DMS153 (cell line): ENCODE measurements around the gene PIK3R1.
A peak's percentile ranks its signal among the peaks of the same experiment; 100 is the strongest.

ENCODE experiments used
- DNase-seq: peaks from one replicate; lab custom pipeline; 2025; lab: John Stamatoyannopoulos, UW

Gene PIK3R1

DNA sequence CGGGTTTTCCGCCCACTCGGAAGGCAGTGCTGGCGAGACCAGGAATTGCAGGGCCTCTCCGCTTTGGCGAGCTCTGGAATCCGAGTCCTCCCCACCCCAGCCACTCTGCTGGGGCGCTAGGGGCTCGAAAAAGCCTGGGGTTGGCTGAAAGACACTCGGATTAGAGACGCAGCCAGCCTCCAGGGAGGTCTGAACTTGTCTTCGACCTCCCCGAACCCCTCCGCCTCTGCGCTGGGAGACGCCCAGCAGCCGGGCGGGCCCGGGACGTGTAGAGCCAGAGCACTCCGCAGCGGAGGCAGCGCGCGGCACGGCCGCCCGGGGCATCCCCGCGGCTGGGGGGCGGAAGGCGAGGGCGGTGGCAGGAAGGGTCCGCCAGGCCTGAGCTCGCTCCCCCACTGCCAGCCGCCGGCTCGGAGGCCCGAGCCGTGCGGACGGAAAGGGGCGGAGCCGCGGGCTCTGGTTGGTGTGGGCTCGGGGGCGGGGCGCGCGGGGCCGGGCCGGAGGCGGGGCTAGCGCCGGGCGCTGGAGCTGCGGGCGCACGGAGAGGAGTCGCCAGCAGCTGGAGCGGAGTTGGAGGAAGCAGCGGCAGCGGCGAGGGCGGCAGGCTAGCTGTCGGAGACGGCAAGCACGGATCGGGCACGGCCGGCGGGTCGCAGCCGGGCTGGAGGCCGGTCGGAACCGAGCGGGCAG lies at the start of gene PIK3R1:
PIK3R1 (plus strand) TSS at position 549 of the 690 bp plus-strand sequence. CDS start 10,920 bp downstream, outside the sequence.
- peak; percentile 77 for DNase-seq

- no peak for DNase-seq
These were observed 48.3 kb upstream of the PIK3R1 start for GRCh38 chr5:68167195-68167651.

DNA sequence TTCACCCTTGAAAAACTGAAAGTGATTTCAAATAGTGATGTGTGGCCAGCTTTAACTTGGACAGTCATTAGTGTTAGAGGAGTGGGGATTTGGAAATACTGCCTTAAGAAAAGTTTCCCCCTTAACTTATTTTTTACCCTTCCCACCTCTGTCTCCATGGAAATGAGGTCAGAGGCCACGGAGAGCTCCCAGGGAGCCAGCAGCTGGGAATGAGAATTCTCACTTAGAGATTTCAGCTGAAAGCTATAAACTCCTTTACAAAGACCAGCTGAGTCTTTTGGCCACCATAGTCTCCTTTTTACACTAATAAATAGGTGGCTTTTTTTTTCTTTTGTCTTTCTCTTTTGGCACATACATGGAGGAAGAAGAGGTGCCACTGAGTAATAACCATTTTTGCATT lies 45.7 kb upstream of the PIK3R1 start:
- DNase-seq, result no peak

DNA sequence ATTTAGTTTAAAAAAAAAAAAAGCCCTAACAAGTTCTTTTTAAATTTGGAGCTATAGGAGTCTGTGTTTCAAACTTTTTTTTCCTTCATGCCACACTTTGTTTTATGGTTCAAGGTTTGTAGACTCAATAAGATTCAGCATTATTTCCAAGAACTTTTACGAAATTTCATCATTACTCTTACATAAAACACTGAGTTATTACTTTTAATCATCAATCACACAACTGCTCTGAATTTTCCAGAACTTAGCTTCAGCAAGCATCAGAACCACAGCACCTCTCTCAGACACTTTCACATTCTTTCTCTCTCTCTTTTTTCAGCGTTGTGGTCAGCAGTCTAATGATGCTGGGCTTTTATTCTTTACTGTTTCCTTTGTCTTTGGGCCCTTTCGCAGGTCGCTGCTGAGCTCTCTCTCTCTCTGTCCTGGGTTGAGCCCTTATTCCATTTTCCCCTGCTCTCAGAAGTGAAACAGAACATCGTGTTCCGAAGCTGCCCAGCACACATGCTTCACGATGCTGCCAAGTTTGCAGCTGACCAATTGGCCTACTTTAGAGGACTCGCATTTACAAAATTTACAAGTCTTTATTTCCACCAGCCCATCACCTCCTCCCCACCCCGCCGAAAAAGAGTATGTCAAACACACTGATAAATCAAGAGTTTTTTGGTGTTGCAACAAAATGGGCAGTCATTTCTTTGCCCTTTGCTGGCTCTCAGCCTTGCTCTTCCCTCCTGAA lies 44.6 kb upstream of the PIK3R1 start:
- DNase-seq, result no peak

DNA sequence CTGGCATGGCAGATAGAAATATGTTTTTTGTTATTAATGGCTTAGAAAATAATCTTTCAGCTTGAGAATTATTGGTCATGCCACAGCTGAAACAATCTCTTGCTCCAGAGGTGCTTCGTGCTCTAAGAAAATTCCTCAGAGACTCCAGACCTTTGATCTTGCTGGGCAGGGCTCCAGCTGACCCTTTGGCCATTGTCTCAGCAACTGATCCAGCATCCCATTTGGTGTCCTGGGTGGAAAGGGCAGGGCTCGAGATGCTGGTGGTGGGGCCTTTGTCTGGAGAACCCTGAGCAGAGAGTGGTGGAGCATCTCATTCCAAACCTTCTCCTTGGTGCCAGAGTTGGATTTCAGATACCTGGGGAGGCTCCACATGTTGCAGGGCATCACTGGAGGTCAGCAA lies 43.2 kb upstream of the PIK3R1 start:
- DNase-seq, result no peak

DNA sequence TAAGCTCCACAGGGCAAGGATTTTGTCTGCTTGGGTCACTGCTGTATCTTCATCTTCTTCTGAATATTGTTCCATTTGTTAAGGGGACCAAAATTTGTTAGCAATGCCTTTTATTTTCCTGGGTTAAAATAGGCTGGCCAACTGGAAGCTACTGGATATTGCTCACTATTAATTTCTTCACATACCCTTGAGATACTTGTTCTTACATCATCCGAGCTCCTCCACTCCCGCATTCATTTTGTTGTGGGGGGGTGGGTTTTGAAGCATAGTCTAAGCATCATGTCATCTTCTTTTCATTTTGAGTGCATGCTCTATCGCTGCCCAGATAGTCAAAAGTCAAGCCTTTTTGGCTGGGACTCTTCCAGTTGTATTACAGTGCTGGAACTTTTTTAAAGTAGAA lies 42.5 kb upstream of the PIK3R1 start:
- no peak for DNase-seq

GRCh38 chr5:68176253-68176652 lies 39.3 kb upstream of the PIK3R1 start:
- DNase-seq, result no peak

DNA sequence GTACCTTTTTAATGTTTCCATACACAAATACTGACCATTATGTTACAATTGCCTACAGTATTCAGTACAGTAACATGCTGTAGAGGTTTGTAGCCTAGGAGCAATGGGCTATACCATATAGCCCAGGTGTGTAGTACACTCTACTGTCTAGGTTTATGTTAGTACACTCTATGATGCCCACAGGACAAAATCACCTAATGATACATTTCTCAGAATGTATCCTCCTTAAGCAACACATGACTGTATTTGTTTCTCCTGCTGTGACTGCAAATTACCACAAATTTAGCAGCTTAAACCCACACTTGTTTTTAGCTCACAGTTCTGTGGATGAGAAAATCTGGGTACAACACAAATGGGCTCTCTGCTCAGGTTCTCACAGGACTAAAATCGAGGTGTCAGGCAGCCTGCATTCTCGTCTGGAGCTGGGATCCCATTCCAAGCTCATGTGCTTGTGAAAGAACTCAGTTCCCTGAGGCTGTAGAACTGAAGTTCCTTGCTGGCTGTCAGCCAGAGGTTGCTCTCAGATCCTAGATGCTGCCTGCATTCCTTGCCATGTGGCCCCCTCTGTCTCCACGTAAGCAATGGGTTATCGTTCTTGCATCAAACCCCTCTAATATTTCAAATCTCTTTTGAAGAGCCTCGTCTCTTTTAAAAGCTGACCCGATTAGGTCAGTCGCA lies 38.6 kb upstream of the PIK3R1 start:
- no peak for DNase-seq

DNA sequence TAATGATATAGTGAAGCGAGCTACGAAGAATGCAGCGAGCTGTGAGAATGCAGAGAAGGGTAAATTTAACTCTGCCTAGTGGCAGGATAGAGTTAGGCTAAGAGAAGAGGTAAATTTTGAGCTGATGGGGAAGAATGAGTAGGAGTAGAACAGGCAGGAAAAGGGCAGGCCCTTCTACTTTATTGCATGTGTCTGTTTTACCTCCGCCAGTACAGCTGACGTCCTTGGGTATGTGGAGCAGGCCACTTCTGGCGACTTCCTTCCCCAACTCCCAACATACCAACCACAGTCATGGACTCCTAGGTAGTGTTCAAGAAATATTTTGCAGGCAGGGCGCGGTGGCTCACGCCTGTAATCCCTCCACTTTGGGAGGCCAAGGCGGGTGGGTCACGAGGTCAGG lies 37.9 kb upstream of the PIK3R1 start:
- DNase-seq, result no peak

DNA sequence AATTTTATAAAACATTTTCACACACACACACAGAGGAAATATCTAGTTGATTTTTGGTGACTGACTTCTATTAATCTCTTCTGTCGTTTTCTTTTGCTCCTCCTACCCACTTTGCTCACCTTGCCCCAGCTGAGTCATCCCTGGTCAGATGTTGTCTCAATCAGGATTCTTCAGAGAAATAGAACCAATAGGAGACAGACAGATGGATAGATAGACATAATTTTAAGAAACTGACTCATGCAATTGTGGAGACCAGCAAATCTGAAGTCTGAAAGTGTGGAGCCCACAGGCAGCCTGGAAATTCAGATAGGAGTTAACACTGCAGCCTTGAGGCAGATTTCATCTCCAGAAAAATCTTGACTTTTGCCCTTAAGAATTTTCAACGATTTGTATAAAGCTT lies 37.0 kb upstream of the PIK3R1 start:
- DNase-seq, result no peak

- no peak for DNase-seq
These were observed 35.2 kb upstream of the PIK3R1 start for GRCh38 chr5:68180121-68181038.

DNA sequence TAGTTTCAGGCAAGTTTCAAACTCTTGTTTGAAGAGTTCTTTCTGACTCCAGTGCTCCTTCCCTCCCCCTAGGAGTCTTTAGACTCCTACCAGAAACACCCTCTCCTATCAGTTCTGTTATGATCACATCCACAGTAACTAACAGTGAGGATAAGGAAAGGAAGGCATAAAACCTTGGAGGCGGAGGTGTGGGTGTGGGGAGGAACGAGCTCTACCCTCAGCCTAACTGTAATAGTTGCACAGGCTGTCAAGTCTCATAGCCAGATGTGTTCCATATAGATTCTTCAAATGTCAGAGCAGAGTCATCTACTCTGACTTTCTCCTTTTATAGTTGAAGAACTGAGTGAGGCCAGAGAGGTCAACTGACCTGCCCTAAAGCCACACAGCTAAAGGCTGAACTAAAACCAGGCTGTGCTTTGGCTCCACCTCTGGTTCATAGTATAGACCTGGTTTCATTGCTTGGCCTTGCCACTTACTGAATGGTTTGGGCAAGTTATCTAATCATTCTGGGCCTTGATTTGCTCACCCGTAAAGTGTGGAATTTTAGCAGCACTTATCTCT lies 34.4 kb upstream of the PIK3R1 start:
- DNase-seq, result no peak

DNA sequence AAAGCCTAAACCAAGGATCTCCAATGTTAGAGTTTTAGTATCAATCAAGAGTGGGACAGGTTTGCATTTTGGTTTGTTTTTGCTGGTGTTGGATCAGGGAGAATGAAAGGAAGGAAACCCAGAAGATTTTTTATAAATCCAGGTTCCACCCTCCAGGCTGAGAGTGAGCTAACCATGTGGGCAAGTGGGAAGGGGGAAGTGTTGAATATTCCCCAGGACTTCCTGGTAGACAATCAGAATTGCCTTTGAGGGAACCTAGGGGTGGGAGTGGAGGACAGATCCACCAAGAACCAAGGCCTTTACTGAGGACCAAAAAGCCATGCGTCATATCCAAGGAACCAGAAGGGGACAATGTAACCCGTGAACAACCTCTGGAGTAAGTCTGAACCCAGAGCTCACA lies 33.5 kb upstream of the PIK3R1 start:
- peak; percentile 1 for DNase-seq

DNA sequence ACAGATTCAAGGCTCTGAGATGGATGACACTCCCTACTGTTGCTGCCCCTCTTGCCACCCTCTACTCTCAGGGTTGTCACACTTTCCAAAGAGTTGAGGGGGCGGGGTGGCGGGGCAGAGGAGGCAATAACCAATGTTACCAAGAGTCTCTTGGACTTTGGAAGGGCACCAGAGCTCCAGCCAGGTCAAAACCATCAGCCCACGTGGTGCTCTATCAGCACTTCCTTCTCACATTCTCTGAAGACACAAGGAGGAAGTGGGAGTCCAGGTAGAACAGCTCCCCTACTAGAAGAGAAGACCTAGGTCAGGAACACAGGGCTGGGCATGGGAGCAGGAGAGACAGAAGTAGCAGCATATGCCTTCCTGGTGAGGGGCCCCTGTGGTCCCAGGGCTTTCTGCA lies 33.0 kb upstream of the PIK3R1 start:
- DNase-seq, result no peak

- peak; percentile 21 for DNase-seq
These were observed 28.1 kb upstream of the PIK3R1 start for GRCh38 chr5:68187268-68188055.

GRCh38 chr5:68189171-68189570 lies 26.4 kb upstream of the PIK3R1 start:
- peak; percentile 23 for DNase-seq

DNA sequence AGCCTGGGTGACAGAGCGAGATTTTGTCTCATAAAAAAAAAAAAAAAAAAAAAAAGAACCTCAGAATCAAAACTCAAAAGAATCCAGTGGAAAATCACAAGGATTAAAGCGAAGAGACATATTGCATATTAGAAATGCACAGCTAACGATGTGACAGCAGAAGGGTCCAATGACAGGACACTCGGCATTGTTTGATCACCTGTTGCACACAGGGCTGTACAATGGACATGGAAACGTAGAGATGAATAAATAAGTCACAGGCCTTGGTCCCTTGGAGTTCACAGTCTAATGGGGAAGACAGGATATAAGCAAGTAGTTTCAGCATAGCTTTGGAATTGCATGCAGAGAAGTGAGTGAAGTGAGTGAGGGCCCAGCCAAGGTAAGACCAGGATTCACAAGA lies 25.9 kb upstream of the PIK3R1 start:
- DNase-seq, result peak; percentile 61

DNA sequence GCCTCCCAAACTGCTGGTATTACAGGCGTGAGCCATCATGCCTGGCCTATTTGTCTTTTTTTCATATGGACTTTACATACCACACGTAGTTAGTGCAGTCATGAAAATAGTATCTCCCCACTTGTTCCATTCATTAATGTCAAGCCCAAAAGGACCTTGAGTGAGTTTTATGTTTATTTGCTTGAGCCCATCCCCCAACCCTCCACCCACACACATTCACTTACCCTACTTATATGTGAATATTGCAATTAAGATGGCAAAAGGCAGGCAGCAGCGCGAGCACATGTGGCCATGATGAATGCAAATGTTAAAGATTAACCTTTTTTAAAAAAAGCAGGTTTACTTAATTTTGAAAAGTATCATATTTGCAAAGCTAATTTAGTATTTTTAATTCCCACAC lies 24.9 kb upstream of the PIK3R1 start:
- no peak for DNase-seq

DNA sequence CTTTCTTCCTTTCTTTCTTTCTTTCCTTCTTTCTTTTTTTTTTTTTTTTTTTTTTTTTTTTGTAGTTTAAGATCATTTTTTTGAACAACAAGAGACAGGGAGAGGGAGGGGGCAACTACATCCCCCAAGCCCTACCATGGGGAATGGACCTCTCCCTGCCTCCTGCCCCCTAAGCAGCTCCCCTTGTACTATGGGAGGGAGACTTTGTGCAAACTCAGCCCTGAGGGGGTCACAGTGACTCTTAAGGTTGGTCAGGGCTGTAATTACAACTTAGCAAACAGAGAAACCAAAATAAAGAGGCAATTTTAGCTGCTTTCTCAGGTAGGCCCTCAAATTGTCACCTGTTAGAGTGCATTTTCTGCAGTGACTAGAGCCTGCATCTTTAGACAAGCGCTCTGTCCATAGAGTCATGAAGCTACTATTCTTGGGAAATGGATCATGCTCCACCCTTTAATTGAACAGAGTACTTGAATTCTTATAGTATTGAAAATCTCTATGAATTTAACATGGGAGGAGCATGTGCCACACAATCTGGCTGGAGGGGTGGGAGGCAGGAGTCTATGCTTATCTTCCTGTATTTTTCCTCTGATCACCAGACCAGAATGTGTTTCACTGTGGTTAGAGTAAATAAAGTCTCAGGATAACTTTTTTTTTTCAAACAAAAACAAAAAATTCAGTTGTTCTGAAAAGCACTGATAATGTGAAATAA lies 24.3 kb upstream of the PIK3R1 start:
- no peak for DNase-seq

GRCh38 chr5:68192679-68193060 lies 22.9 kb upstream of the PIK3R1 start:
- no peak for DNase-seq
